Liver (tissue), 9 donors: ENCODE data around the gene CDH13. TPM values are rescaled to one million over a fixed set of nuclear protein-coding genes. Genes with fewer than 3 reads are reported as not detected.

Experiments
- DNase-seq: peaks from one replicate; pipeline ENCODE4 v3.0.0-alpha.2; 2017; ENCODE audit warnings: low spot score
- H3K27ac ChIP-seq, 2 donors: one replicate each; pipeline ENCODE4 v1.7.0; 2013; ENCODE audit warnings: inconsistent platforms in 2 of 2, low read length in 2 of 2, control low read depth in 1 of 2, low read depth in 1 of 2, mild to moderate bottlenecking in 1 of 2
- H3K27me3 ChIP-seq, 4 donors: one replicate each; pipeline versions ENCODE4 v1.6.1 to v1.7.0; 2013; ENCODE audit warnings: low read length in 3 of 4, inconsistent platforms in 1 of 4, mild to moderate bottlenecking in 1 of 4, moderate library complexity in 1 of 4; ENCODE audit not compliant: control insufficient read depth in 4 of 4, insufficient read depth in 4 of 4
- H3K36me3 ChIP-seq, 4 donors: one replicate each; pipeline versions ENCODE4 v1.6.1 to v1.7.0; 2013; ENCODE audit warnings: low read length in 3 of 4, mild to moderate bottlenecking in 3 of 4, low read depth in 1 of 4, moderate library complexity in 1 of 4; ENCODE audit not compliant: control insufficient read depth in 4 of 4, insufficient read depth in 3 of 4
- H3K4me1 ChIP-seq, 4 donors: one replicate each; pipeline versions ENCODE4 v1.6.1 to v1.7.0; 2013; ENCODE audit warnings: low read length in 3 of 4, mild to moderate bottlenecking in 3 of 4, moderate library complexity in 1 of 4; ENCODE audit not compliant: control insufficient read depth in 4 of 4, insufficient read depth in 4 of 4
- H3K4me3 ChIP-seq, 3 donors: one replicate each; pipeline versions ENCODE4 v1.6.1 to v1.7.0; 2013; ENCODE audit warnings: low read length in 3 of 3, control low read depth in 1 of 3, low read depth in 1 of 3, mild to moderate bottlenecking in 1 of 3
- H3K9ac ChIP-seq, 2 donors: one replicate each; pipeline ENCODE4 v1.7.0; 2013; ENCODE audit warnings: low read length in 2 of 2, mild to moderate bottlenecking in 2 of 2, moderate library complexity in 2 of 2, control low read depth in 1 of 2, low read depth in 1 of 2
- H3K9me3 ChIP-seq, 4 donors: one replicate each; pipeline versions ENCODE4 v1.6.1 to v1.7.0; 2013; ENCODE audit warnings: low read length in 3 of 4; ENCODE audit not compliant: control insufficient read depth in 4 of 4
- EGR1 ChIP-seq, 2 donors: IDR thresholded peaks; 2 replicates each; pipeline ENCODE4 v1.6.1; 2016 to 2018; ENCODE audit warnings: antibody characterized with exemption in 2 of 2, low read depth in 2 of 2
- FOXA1 ChIP-seq: IDR thresholded peaks from 2 replicates; pipeline ENCODE4 v1.6.1; 2016; ENCODE audit warnings: antibody characterized with exemption
- FOXA2 ChIP-seq: IDR thresholded peaks from 2 replicates; pipeline ENCODE4 v1.6.1; 2016; ENCODE audit warnings: antibody characterized with exemption
- GABPA ChIP-seq, 2 donors: IDR thresholded peaks in 1 of 2; conservative IDR thresholded peaks in 1 of 2; 2 replicates each; pipeline ENCODE4 v1.6.1; 2016; ENCODE audit warnings: antibody characterized with exemption in 2 of 2, mild to moderate bottlenecking in 1 of 2, moderate library complexity in 1 of 2
- JUND ChIP-seq, 2 donors: IDR thresholded peaks; 2 replicates each; pipeline ENCODE4 v1.6.1; 2016; ENCODE audit warnings: antibody characterized with exemption in 2 of 2
- NR2F2 ChIP-seq: IDR thresholded peaks from 2 replicates; pipeline ENCODE4 v1.6.1; 2016; ENCODE audit warnings: antibody characterized with exemption
- RAD21 ChIP-seq, 2 donors: IDR thresholded peaks; 2 replicates each; pipeline ENCODE4 v1.6.1; 2016; ENCODE audit warnings: antibody characterized with exemption in 2 of 2, mild to moderate bottlenecking in 2 of 2
- RXRA ChIP-seq, 2 donors: IDR thresholded peaks; 2 replicates each; pipeline ENCODE4 v1.6.1; 2017 to 2018; ENCODE audit warnings: antibody characterized with exemption in 2 of 2, mild to moderate bottlenecking in 1 of 2
- SP1 ChIP-seq: IDR thresholded peaks from 2 replicates; pipeline ENCODE4 v1.6.1; 2018; ENCODE audit warnings: antibody characterized with exemption, mild to moderate bottlenecking
- TAF1 ChIP-seq: conservative IDR thresholded peaks from 2 replicates; pipeline ENCODE4 v1.6.1; 2016; ENCODE audit warnings: antibody characterized with exemption, mild to moderate bottlenecking
- YY1 ChIP-seq: IDR thresholded peaks from 2 replicates; pipeline ENCODE4 v1.6.1; 2016; ENCODE audit warnings: antibody characterized with exemption, mild to moderate bottlenecking
- WGBS: extraction: QIAGEN DNeasy Blood & Tissue Kit; methylation state at CpG from one replicate; pipeline ENCODE4 v1.1.7; 2013; 5-methylcytosine and 5-hydroxymethylcytosine counted together
- polyA plus RNA-seq, 2 donors: library from polyadenylated mRNA; stranded (reverse) in 1 of 2; unstranded in 1 of 2; fragments of 200-250 nt in 1 of 2; fragments of >200 nt in 1 of 2; fragmentation: Nextera tagmentation in 1 of 2; extraction: Ambion mirVana in 1 of 2; gene quantifications; one replicate each; pipeline versions ENCODE4 v1.2.1 to v1.2.3, GENCODE V29; 2013 to 2015
- total RNA-seq, 2 donors: library from RNA; depleted of rRNA; stranded (reverse); fragments of >200 nt; gene quantifications; one replicate each; pipeline ENCODE4 v1.2.3, GENCODE V29; 2014
- TF ChIP-seq, protein P1 (sequence below): IDR thresholded peaks from 2 replicates; pipeline ENCODE4 v1.6.1; 2016; ENCODE audit warnings: antibody characterized with exemption
- TF ChIP-seq, protein P2 (sequence below): fragments of 150-350 bp; IDR thresholded peaks from 2 replicates; pipeline ENCODE4 v1.5.1; 2017; ENCODE audit warnings: improper control_type of control experiment, low read depth, low read length; ENCODE audit not compliant: missing input control
- TF ChIP-seq, protein P3 (sequence below): IDR thresholded peaks from 2 replicates; pipeline ENCODE4 v1.6.1; 2016; ENCODE audit warnings: antibody characterized with exemption
- TF ChIP-seq, protein P4 (sequence below): IDR thresholded peaks from 2 replicates; pipeline ENCODE4 v1.6.1; 2016; ENCODE audit warnings: antibody characterized with exemption
- TF ChIP-seq, protein P5 (sequence below): IDR thresholded peaks from 2 replicates; pipeline ENCODE4 v1.6.1; 2016; ENCODE audit warnings: antibody characterized with exemption, mild to moderate bottlenecking
- donor health status: healthy.
- donor health status: healthy.
- donor health status: healthy.
- donor health status: healthy.
- donor health status: healthy.

CDH13 gene
- total and polyA plus RNA-seq, 4 donors: 0.21 to 1.5 (median 0.58) TPM

DNA sequence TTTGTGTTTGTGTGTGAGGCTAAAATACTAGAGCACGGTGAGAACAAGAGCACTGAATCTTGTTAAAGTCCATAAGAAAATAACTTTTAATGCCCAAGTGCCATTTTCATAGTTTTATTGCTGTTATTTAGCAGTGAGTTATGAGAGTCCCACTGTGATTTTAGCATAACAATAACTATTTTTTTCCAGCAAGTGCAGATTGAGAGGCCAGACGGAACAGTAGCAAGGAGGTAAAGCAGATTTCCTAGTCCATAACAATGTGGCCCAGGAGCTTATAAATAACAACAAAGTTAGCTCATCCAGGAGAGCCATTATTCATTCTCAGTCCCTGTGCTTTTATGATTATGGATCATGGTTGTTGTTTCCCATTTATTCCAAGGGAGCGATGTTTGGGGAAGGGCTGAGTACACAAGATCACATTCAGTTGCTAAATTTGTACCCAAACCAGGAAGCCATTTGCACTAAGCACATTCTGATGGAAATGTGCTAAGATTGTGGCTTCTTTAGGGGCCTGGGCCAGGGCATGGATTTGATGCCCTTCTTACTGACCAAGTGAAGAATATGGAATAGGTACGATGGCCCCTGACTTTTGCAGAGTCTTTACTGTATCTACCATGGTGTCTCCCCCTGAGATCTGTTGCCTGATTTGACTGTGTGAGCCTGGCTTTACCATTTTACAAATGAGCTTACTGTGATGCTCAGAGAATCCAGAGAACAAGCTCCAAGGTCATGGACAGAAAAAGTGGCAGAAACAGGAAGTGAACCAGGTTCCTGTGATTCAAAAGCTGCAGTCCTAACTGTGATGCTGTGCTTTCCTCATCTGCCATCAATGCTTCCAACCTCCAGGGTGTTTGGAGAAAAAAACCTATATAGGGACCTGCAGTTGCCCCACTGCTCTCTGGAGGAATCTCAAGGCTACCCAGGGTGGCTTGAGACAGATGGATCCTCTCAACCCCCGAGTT is 976.3 kb downstream of the CDH13 start:
- Histone ChIP-seq H3K36me3 (no peaks in the 10 kb centered on the region), H3K9me3 (no peaks in the 10 kb centered on the region), H3K27ac (no peak overlapping the region), H3K4me1 (no peaks in the 10 kb centered on the region), H3K27me3 (peaks cover 0 to 8% (median 0%) of the 10 kb centered on the region in 4 donors), H3K9ac (no peak overlapping the region), H3K4me3 (no peak overlapping the region)
- 49% methylated on average over 5 of the region's 5 CpGs for WGBS
- DNase-seq: no peak
- TF ChIP-seq SP1 (no peak), GABPA (IDR thresholded peaks at IDR 0.05 in 1 of 2, conservative IDR thresholded peaks at IDR 0.05 in 1 of 2) (no peak), FOXA1 (no peak)
- TF ChIP-seq, protein P1, sequence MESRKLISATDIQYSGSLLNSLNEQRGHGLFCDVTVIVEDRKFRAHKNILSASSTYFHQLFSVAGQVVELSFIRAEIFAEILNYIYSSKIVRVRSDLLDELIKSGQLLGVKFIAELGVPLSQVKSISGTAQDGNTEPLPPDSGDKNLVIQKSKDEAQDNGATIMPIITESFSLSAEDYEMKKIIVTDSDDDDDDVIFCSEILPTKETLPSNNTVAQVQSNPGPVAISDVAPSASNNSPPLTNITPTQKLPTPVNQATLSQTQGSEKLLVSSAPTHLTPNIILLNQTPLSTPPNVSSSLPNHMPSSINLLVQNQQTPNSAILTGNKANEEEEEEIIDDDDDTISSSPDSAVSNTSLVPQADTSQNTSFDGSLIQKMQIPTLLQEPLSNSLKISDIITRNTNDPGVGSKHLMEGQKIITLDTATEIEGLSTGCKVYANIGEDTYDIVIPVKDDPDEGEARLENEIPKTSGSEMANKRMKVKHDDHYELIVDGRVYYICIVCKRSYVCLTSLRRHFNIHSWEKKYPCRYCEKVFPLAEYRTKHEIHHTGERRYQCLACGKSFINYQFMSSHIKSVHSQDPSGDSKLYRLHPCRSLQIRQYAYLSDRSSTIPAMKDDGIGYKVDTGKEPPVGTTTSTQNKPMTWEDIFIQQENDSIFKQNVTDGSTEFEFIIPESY: no peak
- TF ChIP-seq, protein P2, sequence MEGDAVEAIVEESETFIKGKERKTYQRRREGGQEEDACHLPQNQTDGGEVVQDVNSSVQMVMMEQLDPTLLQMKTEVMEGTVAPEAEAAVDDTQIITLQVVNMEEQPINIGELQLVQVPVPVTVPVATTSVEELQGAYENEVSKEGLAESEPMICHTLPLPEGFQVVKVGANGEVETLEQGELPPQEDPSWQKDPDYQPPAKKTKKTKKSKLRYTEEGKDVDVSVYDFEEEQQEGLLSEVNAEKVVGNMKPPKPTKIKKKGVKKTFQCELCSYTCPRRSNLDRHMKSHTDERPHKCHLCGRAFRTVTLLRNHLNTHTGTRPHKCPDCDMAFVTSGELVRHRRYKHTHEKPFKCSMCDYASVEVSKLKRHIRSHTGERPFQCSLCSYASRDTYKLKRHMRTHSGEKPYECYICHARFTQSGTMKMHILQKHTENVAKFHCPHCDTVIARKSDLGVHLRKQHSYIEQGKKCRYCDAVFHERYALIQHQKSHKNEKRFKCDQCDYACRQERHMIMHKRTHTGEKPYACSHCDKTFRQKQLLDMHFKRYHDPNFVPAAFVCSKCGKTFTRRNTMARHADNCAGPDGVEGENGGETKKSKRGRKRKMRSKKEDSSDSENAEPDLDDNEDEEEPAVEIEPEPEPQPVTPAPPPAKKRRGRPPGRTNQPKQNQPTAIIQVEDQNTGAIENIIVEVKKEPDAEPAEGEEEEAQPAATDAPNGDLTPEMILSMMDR: no peak
- TF ChIP-seq, protein P3, sequence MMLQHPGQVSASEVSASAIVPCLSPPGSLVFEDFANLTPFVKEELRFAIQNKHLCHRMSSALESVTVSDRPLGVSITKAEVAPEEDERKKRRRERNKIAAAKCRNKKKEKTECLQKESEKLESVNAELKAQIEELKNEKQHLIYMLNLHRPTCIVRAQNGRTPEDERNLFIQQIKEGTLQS: no peak

DNA sequence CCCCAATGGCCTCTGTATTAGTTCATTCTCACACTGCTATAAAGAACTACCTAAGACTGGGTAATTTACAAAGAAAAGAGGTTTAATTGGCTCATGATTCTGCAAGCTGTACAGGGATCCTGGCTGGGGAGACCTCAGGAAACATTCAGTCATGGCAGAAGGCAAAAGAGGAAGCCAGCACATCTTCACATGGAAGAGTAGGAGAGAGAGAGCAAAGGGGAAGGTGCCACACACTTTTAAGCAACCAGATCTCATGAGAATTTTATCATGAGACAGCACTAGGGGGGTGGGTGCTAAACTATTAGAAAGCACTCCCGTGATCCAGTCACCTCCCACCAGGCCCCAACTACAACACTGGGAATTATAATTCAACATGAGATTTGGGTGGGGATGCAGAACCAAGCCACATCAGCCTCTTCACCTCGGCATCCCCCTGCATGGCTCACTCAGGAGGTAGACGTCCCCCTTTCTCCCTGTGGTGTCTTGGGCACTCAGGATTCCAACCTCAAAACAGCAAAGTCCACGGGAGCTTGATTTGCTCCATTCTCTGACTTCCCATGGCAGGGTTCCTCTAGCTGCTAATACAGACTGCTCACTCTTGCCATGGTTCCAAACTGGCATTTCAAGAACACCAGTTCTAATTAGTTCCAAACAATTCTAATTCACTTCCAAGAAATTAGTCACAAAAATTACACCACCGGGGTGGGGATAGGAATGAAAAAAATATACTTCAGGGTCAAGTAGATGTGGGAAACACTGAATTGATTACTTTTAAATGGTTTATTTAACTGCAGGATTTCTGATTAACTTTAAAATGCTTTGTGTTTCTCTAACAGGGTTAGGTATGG is 977.2 kb downstream of the CDH13 start:
- no peak overlapping the region for H3K9ac ChIP-seq
- no peak overlapping the region for H3K27ac ChIP-seq
- H3K9me3 ChIP-seq: no peaks in the 10 kb centered on the region
- DNase-seq: peak; percentile 10
- H3K27me3 ChIP-seq: peaks cover 0 to 8% (median 0%) of the 10 kb centered on the region in 4 donors
- WGBS: 59% methylated on average over 5 of the region's 5 CpGs
- H3K4me1 ChIP-seq: no peaks in the 10 kb centered on the region
- H3K4me3 ChIP-seq: no peak overlapping the region
- H3K36me3 ChIP-seq: no peaks in the 10 kb centered on the region
- TF ChIP-seq, protein P2: no peak
- TF ChIP-seq JUND (IDR thresholded peaks at IDR 0.05): no peak
- TF ChIP-seq, protein P4, sequence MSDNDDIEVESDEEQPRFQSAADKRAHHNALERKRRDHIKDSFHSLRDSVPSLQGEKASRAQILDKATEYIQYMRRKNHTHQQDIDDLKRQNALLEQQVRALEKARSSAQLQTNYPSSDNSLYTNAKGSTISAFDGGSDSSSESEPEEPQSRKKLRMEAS: no peak
- no peak for TF ChIP-seq FOXA1
- no peak for TF ChIP-seq EGR1 (IDR thresholded peaks at IDR 0.05; ENCODE audit: low read depth in 2 of 2)
- no peak for TF ChIP-seq SP1
- TF ChIP-seq GABPA (IDR thresholded peaks at IDR 0.05 in 1 of 2, conservative IDR thresholded peaks at IDR 0.05 in 1 of 2): no peak
- TF ChIP-seq, protein P5, sequence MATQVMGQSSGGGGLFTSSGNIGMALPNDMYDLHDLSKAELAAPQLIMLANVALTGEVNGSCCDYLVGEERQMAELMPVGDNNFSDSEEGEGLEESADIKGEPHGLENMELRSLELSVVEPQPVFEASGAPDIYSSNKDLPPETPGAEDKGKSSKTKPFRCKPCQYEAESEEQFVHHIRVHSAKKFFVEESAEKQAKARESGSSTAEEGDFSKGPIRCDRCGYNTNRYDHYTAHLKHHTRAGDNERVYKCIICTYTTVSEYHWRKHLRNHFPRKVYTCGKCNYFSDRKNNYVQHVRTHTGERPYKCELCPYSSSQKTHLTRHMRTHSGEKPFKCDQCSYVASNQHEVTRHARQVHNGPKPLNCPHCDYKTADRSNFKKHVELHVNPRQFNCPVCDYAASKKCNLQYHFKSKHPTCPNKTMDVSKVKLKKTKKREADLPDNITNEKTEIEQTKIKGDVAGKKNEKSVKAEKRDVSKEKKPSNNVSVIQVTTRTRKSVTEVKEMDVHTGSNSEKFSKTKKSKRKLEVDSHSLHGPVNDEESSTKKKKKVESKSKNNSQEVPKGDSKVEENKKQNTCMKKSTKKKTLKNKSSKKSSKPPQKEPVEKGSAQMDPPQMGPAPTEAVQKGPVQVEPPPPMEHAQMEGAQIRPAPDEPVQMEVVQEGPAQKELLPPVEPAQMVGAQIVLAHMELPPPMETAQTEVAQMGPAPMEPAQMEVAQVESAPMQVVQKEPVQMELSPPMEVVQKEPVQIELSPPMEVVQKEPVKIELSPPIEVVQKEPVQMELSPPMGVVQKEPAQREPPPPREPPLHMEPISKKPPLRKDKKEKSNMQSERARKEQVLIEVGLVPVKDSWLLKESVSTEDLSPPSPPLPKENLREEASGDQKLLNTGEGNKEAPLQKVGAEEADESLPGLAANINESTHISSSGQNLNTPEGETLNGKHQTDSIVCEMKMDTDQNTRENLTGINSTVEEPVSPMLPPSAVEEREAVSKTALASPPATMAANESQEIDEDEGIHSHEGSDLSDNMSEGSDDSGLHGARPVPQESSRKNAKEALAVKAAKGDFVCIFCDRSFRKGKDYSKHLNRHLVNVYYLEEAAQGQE: no peak
- no peak for TF ChIP-seq RXRA (IDR thresholded peaks at IDR 0.05)
- no peak for TF ChIP-seq RAD21 (IDR thresholded peaks at IDR 0.05)
- TF ChIP-seq TAF1: no peak
- TF ChIP-seq, protein P1: no peak
- TF ChIP-seq FOXA2: no peak
- no peak for TF ChIP-seq YY1
- TF ChIP-seq NR2F2: no peak
